ENCODE data around the gene MYH13. TPM values are rescaled to one million over a fixed set of nuclear protein-coding genes. Genes with fewer than 3 reads are reported as not detected.

Gene MYH13
- total RNA-seq, 1 donor: not detected

DNA sequence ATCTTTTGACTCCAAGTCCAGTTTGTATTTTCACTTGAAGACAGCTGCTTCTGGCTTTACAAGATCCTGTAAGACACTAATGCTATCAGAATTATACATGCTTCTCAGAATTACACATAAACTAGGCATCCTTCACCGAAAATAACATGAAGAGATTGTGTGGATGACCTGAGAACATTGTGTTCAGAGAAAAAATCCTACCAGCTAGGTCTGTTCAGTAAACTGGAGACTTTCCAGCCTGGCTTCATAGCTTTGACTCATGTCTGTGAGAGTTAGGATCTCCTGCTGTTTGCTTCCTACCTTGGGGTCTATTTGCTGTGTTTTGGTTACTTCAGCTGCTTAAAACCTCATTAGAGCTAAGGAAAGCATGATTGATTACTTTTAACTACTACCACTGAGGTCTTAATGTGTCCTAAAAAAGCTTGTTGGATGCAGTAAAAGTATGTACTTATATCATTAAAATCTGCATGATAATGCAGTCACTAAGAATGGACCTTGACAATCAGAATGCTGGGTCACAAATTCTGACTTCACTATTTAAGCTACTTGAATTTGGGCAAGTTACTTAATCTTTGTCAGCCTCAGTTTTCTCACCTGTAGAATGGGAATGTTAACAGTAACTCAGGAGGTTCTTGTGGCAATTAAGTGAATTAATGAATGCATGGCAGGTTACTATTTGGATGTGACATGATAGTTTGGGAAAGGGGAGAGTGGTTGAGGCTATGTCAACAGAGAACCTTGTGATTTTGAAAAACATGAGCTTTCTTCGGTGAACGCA is 8.0 kb upstream of the MYH13 start:
- peak; percentile 39 for DNase-seq (ENCODE audit: low read depth)
- no peak overlapping the region for H3K4me3 ChIP-seq (ENCODE audit: low read depth, low read length)
- TF ChIP-seq, protein P1, sequence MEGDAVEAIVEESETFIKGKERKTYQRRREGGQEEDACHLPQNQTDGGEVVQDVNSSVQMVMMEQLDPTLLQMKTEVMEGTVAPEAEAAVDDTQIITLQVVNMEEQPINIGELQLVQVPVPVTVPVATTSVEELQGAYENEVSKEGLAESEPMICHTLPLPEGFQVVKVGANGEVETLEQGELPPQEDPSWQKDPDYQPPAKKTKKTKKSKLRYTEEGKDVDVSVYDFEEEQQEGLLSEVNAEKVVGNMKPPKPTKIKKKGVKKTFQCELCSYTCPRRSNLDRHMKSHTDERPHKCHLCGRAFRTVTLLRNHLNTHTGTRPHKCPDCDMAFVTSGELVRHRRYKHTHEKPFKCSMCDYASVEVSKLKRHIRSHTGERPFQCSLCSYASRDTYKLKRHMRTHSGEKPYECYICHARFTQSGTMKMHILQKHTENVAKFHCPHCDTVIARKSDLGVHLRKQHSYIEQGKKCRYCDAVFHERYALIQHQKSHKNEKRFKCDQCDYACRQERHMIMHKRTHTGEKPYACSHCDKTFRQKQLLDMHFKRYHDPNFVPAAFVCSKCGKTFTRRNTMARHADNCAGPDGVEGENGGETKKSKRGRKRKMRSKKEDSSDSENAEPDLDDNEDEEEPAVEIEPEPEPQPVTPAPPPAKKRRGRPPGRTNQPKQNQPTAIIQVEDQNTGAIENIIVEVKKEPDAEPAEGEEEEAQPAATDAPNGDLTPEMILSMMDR (IDR thresholded peaks at IDR 0.05; ENCODE audit: insufficient read depth, low read depth, low read length): no peak

DNA sequence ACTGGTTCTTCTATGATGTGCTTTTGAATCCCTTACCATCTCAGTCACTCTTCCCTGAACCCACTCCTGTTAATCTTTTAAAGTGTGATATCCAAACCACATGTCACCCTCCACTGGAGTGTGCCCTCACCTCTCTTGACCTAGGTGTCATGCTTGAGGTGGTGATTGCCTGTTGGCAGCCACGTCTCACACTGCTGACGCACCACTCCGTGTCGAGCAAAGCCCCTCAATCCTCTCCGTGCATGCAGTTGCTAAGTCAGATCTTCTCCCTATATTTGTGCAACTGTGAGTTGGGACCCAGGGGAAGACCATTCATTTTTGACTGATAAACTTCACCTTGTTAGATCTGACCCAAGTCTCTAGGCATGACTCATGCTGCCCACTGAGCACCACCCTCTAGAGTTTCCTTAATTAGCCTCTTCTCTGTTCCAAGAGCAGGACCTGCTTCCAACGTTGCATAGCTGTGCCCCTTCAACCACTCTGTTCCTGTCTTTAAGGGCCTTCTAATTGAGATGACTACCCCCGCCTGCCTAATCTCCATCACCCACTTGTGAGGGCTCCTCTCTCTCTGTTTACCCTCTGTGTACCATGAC is 2.7 kb downstream of the MYH13 start:
- DNase-seq (ENCODE audit: low read depth): no peak
- no peak overlapping the region for H3K4me3 ChIP-seq (ENCODE audit: low read depth, low read length)
- TF ChIP-seq, protein P1 (IDR thresholded peaks at IDR 0.05; ENCODE audit: insufficient read depth, low read depth, low read length): no peak

DNA sequence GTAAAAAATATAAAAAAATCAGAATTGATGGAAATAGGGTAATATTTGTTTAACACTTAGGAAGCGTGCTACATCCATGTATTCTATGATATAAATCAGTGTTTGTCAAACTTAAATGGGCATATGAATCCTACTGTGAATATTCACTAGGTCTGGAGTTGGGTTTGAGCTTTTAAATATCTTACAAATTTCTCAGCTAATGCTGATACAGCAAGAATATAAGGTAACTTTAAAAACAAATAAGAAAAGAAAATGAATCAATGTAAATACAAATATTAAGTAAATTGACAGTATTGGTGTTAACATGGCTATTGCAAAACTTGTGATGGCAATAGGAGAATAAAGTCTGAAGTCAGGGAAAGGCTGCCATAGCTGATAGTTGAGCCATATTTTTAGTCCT is 3.6 kb downstream of the MYH13 start:
- no peak for DNase-seq (ENCODE audit: low read depth)
- no peak overlapping the region for H3K4me3 ChIP-seq (ENCODE audit: low read depth, low read length)
- TF ChIP-seq, protein P1 (IDR thresholded peaks at IDR 0.05; ENCODE audit: insufficient read depth, low read depth, low read length): no peak

DNA sequence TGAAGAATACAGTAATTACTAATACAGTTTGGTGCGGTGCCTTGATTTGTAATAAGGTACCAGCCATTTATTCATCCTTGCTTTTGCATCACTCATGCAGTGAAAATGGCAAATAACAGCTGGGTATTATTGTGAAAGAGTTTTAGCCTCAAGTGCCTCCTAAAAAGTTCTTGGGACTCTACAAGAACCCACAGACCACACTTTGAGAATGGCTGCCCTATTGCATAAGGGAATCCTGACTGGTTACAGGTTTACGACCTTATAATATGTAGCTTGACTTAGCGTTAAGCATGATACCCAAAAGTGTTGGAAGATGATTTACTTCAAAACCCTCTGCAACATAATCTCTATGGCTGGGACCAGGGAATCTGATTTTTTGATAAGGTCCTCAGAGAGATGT is 4.2 kb downstream of the MYH13 start:
- TF ChIP-seq, protein P1 (IDR thresholded peaks at IDR 0.05; ENCODE audit: insufficient read depth, low read depth, low read length): no peak
- DNase-seq (ENCODE audit: low read depth): peak; percentile 66
- H3K4me3 ChIP-seq (ENCODE audit: low read depth, low read length): no peak overlapping the region

DNA sequence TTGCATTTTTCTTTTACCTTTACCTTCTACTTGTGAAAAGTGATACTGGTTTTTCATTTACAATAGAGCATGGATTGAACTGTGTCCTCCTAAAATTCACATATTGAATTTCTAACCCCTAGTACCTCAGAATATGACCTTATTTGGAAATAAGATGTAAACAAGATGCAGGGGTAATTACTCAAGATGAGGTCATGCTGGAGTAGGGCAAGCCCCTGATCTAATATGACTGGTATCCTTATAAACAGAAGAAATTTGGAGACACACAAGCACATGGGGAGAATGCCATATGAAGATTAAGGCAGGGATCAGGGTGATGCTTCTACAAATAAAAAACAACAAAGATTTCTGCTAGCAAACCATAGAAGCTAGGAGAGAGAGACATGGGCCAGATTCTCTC is 12.2 kb downstream of the MYH13 start:
- DNase-seq (ENCODE audit: low read depth): peak; percentile 18
- no peak overlapping the region for H3K4me3 ChIP-seq (ENCODE audit: low read depth, low read length)
- TF ChIP-seq, protein P1 (IDR thresholded peaks at IDR 0.05; ENCODE audit: insufficient read depth, low read depth, low read length): no peak

DNA sequence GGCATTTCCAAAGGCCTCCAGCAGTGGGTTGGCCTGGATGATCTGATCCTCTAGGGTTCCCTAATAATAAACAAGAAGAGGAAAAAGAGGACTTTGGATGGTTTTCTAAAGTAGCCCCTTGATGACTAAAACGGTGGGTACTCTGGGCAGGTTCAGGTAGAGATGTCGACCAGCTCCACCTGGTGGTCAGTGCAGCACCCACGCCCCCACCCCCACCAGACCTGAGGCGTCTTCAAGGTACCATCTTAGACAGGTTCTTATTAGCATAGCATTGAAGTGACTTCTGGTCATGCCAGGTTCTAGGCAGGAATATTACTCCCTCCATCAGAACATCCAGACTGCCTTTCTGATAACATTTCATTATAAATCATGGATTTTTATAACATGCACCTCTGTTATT is 15.0 kb downstream of the MYH13 start:
- TF ChIP-seq, protein P1 (IDR thresholded peaks at IDR 0.05; ENCODE audit: insufficient read depth, low read depth, low read length): peak; percentile 54
- H3K4me3 ChIP-seq (ENCODE audit: low read depth, low read length): no peak overlapping the region
- no peak for DNase-seq (ENCODE audit: low read depth)

Measured in fibroblast of villous mesenchyme (primary cell).